Measurements from ENCODE around the gene CLSTN3.

Gene CLSTN3

GRCh38 chr12:7125632-7126227, 4.4 kb upstream of the CLSTN3 start:
- DNase-seq (ENCODE audit: low read depth in 2 of 2, low spot score in 1 of 2), result no peak

- DNase-seq (ENCODE audit: low read depth in 2 of 2, low spot score in 1 of 2), result no peak
Observed at GRCh38 chr12:7127916-7128626, 2.1 kb upstream of the CLSTN3 start.

- DNase-seq (ENCODE audit: low read depth in 2 of 2, low spot score in 1 of 2), result no peak
Observed at GRCh38 chr12:7128681-7129286, 1.4 kb upstream of the CLSTN3 start, which contains the start of gene RBP5. Gene RBP5 (minus strand): TSS chr12:7128889. CDS start chr12:7128775, 114 bp downstream.

- no peak for DNase-seq (ENCODE audit: low read depth in 2 of 2, low spot score in 1 of 2)
Observed at GRCh38 chr12:7129287-7129871, 792 bp upstream of the CLSTN3 start.

- DNase-seq (ENCODE audit: low read depth in 2 of 2, low spot score in 1 of 2), result peak in 1 of 2 donors; percentile 17
Observed at GRCh38 chr12:7130701-7131501, 730 bp downstream of the CLSTN3 start.

- no peak for DNase-seq (ENCODE audit: low read depth in 2 of 2, low spot score in 1 of 2)
Observed at GRCh38 chr12:7131502-7131866, 1.3 kb downstream of the CLSTN3 start.

GRCh38 chr12:7134396-7135166, 4.4 kb downstream of the CLSTN3 start:
- DNase-seq (ENCODE audit: low read depth in 2 of 2, low spot score in 1 of 2), result no peak

- DNase-seq (ENCODE audit: low read depth in 2 of 2, low spot score in 1 of 2), result no peak
Observed at GRCh38 chr12:7136071-7136470, 5.9 kb downstream of the CLSTN3 start.

GRCh38 chr12:7136676-7137075, 6.5 kb downstream of the CLSTN3 start:
- no peak for DNase-seq (ENCODE audit: low read depth in 2 of 2, low spot score in 1 of 2)

GRCh38 chr12:7137908-7138307, 7.7 kb downstream of the CLSTN3 start:
- no peak for DNase-seq (ENCODE audit: low read depth in 2 of 2, low spot score in 1 of 2)

- DNase-seq (ENCODE audit: low read depth in 2 of 2, low spot score in 1 of 2), result no peak
Observed at GRCh38 chr12:7139200-7139599, 9.0 kb downstream of the CLSTN3 start.

GRCh38 chr12:7141351-7142005, 11.3 kb downstream of the CLSTN3 start:
- DNase-seq (ENCODE audit: low read depth in 2 of 2, low spot score in 1 of 2), result no peak

GRCh38 chr12:7142056-7142644, 12.0 kb downstream of the CLSTN3 start:
- no peak for DNase-seq (ENCODE audit: low read depth in 2 of 2, low spot score in 1 of 2)

- no peak for DNase-seq (ENCODE audit: low read depth in 2 of 2, low spot score in 1 of 2)
Observed at GRCh38 chr12:7142809-7143465, 12.8 kb downstream of the CLSTN3 start.

GRCh38 chr12:7143564-7143963, 13.4 kb downstream of the CLSTN3 start:
- no peak for DNase-seq (ENCODE audit: low read depth in 2 of 2, low spot score in 1 of 2)

- DNase-seq (ENCODE audit: low read depth in 2 of 2, low spot score in 1 of 2), result no peak
Observed at GRCh38 chr12:7144414-7145120, 14.4 kb downstream of the CLSTN3 start.

GRCh38 chr12:7145671-7146070, 15.5 kb downstream of the CLSTN3 start:
- DNase-seq (ENCODE audit: low read depth in 2 of 2, low spot score in 1 of 2), result no peak

GRCh38 chr12:7146228-7146627, 16.1 kb downstream of the CLSTN3 start:
- no peak for DNase-seq (ENCODE audit: low read depth in 2 of 2, low spot score in 1 of 2)

- DNase-seq (ENCODE audit: low read depth in 2 of 2, low spot score in 1 of 2), result no peak
Observed at GRCh38 chr12:7146906-7147305, 16.7 kb downstream of the CLSTN3 start.
